ENCODE measurements around the gene RSAD1.

DNA sequence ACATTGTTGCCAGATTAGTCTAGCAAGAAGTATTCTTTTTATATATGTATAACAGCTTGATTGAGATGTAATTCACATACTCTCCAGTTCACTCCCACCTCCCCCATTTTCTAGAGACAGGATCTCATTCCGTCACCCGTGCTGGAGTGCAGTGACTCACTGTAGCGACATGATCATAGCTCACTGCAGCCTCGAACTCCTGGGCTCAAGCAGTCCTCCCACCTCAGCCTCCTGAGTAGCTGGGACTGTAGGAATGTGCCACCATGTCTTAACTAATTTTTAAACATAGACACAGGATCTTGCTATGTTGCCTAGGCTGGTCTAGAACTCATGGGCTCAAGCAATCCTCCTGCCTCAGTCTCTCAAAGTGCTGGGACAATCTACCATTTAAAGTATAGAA is 3.3 kb upstream of the RSAD1 start:
- TF ChIP-seq POLR2A (IDR thresholded peaks at IDR 0.05) (no peak), POLR2AphosphoS5 (IDR thresholded peaks at IDR 0.05) (no peak)
- TF ChIP-seq, protein P1, sequence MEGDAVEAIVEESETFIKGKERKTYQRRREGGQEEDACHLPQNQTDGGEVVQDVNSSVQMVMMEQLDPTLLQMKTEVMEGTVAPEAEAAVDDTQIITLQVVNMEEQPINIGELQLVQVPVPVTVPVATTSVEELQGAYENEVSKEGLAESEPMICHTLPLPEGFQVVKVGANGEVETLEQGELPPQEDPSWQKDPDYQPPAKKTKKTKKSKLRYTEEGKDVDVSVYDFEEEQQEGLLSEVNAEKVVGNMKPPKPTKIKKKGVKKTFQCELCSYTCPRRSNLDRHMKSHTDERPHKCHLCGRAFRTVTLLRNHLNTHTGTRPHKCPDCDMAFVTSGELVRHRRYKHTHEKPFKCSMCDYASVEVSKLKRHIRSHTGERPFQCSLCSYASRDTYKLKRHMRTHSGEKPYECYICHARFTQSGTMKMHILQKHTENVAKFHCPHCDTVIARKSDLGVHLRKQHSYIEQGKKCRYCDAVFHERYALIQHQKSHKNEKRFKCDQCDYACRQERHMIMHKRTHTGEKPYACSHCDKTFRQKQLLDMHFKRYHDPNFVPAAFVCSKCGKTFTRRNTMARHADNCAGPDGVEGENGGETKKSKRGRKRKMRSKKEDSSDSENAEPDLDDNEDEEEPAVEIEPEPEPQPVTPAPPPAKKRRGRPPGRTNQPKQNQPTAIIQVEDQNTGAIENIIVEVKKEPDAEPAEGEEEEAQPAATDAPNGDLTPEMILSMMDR (IDR thresholded peaks at IDR 0.05), result no peak

All from gastroesophageal sphincter (tissue), 3 donors.